ENCODE data around the gene CDC42EP5.

The CDC42EP5 gene

DNA sequence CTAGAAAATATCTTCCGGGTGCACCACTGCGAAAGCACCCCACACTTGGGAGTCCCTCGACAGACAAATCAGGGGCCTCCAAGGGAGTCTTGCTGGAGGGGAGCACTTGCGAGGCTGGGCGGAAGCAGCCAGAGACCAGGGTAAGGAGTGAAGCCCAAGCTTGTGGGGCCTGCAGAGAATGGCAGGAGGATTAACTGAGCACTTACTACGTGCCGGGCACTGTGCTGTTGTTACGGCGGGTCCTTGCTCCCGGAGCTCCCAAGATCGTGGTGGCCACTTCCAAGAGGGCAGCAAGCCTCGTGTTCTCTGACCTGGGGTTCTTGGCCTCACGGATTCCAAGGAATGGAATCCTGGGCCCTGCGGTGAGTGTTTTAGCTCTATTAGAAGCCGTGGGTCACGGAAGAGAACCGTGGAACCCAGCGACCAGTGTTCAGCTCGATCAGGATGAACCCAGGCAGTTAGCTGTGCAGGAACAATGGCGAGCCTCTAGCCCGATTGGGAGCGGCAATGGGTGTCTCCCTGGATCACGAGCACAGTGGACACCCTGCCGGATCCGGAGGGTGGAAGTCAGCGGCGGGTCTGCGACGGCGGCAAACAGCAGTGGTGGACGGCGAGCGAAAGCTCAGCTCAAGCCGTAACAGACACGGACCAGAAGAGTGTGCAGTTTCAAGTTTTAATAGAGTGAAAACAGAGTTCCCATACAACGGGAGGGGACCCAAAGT is 48.3 kb downstream of the CDC42EP5 start:
- DNase-seq = no peak

DNA sequence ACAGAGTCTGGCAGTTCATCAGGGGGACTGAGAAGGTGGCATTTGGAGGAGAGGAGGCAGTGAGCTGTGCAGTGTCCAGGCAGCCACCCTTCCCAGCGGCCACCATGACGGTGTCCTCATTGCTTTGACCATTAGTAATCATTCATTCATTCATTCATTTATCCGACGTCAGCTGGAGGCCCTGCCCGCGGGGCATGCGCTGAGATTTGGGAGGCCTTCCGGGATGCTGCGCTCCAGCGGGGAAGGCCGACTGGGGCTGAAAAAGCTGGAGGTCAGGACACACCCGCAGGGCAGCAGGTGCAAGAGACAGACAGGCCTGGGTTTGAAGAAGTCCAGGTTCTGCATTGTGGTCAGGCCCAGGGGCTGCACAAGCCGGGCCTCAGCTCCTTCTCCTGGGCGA is 48.9 kb downstream of the CDC42EP5 start:
- no peak for DNase-seq

GRCh38 chr19:54422136-54422535 is 51.0 kb downstream of the CDC42EP5 start:
- no peak for DNase-seq

- DNase-seq = no peak
Observed at GRCh38 chr19:54421521-54421920, 51.6 kb downstream of the CDC42EP5 start.

GRCh38 chr19:54421169-54421516 is 52.0 kb downstream of the CDC42EP5 start:
- DNase-seq = no peak

GRCh38 chr19:54420383-54421168 is 52.5 kb downstream of the CDC42EP5 start:
- no peak for DNase-seq

GRCh38 chr19:54420068-54420382 is 53.1 kb downstream of the CDC42EP5 start:
- DNase-seq = no peak

DNA sequence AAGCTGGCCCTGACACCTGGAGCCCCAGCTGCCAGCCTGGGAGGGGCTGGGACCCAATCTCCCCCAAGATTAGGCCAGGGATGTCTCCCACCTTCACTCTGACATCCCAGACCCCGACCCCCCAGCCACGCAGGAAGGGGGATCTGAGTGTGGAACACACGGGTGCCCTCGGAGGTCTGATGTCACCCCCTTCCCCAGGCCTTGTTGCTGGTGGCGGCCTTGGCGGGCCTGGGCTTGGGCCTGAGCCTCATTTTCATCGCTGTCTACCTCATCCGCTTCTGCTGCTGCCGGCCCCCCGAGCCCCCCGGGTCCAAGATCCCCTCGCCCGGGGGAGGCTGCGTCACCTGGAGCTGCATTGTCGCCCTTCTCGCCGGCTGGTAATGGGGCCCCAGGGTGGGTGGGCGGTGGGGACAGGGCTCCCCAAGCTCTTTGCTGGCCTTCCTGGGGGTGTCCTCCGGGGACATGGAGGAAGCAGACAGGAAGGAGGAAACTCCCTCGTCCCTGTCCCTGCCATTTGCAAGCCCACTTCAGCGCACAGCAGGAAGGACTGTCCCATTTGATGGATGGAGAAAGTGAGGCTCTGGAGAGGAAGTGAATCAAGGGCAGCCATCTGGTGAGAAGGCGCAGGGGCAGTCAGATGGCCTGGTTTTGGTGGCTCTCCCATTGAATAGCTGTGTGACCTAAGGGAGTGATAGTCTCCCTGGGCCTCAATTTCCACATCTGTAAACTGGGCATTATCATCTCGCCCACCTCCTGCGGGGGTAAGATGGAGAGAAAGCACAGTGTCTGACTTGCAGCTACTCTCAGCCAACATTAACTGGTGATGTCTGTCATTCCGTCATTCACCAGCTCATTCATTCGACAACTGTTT is 53.9 kb downstream of the CDC42EP5 start:
- no peak for DNase-seq

- DNase-seq = peak in 1 of 2 donors; percentile 90
Observed at GRCh38 chr19:54418030-54418929, 54.8 kb downstream of the CDC42EP5 start.

DNA sequence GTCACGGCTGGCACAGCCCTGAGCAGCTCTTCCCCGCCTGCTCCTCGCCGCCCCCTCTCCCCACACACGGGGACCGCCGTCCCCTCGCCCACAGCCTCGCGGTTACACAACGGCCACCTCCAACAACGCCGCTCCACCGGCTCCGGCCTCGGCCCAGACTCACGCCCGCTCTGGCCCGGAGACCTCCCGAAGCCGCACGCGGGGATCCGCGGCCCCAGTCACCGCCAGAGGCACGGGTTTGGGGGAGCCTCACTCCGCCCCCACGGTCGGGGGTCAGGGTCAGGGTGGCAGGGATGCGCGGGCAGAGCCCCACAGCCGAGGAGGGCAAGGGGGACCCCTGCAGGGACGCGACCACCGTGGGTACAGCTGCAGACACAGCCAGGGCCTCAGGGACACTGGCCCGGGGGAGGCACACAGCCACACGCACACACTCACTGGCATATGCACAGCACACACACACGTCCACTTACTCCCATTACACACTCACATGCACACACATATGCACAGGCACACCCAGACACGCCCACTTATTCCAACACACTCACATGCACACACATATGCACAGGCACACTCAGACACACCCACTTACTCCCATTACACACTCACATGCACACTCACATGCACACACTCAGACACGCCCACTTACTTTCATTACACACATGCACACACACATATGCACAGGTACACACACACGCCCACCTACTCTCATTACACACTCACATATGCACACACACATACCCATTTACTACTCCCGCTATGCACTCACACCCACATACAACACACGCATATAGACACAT is 56.2 kb downstream of the CDC42EP5 start:
- DNase-seq = no peak

GRCh38 chr19:54415901-54416673 is 57.0 kb downstream of the CDC42EP5 start:
- no peak for DNase-seq

GRCh38 chr19:54415208-54415900 is 57.7 kb downstream of the CDC42EP5 start, which contains the start of gene TTYH1:
Gene TTYH1 (plus strand): TSS chr19:54415464. CDS start chr19:54415553, 89 bp downstream.
- DNase-seq = no peak
